HG03439 (cell line): ENCODE data around the gene LMAN2.
"Not testable (repeated sequence)": the region's sequence is repeated elsewhere in the genome, so short reads cannot be mapped to it uniquely, and the experiment has no call there.

Experiments
- ATAC-seq: cut with Tn5 transposase; IDR thresholded peaks from one replicate; pipeline ENCODE4 v1.9.1; 2021; ENCODE audit warnings: mild to moderate bottlenecking, moderate library complexity; ENCODE audit not compliant: unreplicated experiment

The LMAN2 gene

GRCh38 chr5:177307544-177308363 is 43.7 kb downstream of the LMAN2 start:
- no peak for ATAC-seq

- ATAC-seq = no peak
Observed at GRCh38 chr5:177306674-177307543, 44.6 kb downstream of the LMAN2 start.

- not testable (repeated sequence) for ATAC-seq
Observed at GRCh38 chr5:177306103-177306640, 45.3 kb downstream of the LMAN2 start.

GRCh38 chr5:177304392-177305119 is 46.9 kb downstream of the LMAN2 start:
- no peak for ATAC-seq

- no peak for ATAC-seq
Observed at GRCh38 chr5:177303925-177304391, 47.5 kb downstream of the LMAN2 start.

GRCh38 chr5:177303121-177303924 is 48.1 kb downstream of the LMAN2 start, which contains the start of the genes PRELID1 and RAB24:
Gene PRELID1, plus strand, starts transcription at chr5:177303799. Its CDS starts 187 bp downstream, at chr5:177303986.
Gene RAB24, minus strand, starts transcription at chr5:177303719. Its CDS starts 431 bp downstream, at chr5:177303288.
- peak; percentile 61 for ATAC-seq

- ATAC-seq = no peak
Observed at GRCh38 chr5:177302354-177303110, 48.9 kb downstream of the LMAN2 start.

GRCh38 chr5:177301503-177302165 is 49.8 kb downstream of the LMAN2 start:
- no peak for ATAC-seq

GRCh38 chr5:177300951-177301350 is 50.5 kb downstream of the LMAN2 start:
- no peak for ATAC-seq

- no peak for ATAC-seq
Observed at GRCh38 chr5:177300236-177300880, 51.1 kb downstream of the LMAN2 start.

GRCh38 chr5:177299697-177300096 is 51.8 kb downstream of the LMAN2 start:
- ATAC-seq = no peak

- ATAC-seq = no peak
Observed at GRCh38 chr5:177297922-177298321, 53.5 kb downstream of the LMAN2 start.

- no peak for ATAC-seq
Observed at GRCh38 chr5:177296581-177296980, 54.9 kb downstream of the LMAN2 start.

GRCh38 chr5:177295924-177296323 is 55.5 kb downstream of the LMAN2 start:
- ATAC-seq = no peak

GRCh38 chr5:177294632-177295031 is 56.8 kb downstream of the LMAN2 start:
- ATAC-seq = no peak

- no peak for ATAC-seq
Observed at GRCh38 chr5:177293819-177294581, 57.5 kb downstream of the LMAN2 start.

GRCh38 chr5:177291735-177292134 is 59.7 kb downstream of the LMAN2 start:
- ATAC-seq = no peak
